Suppressor macrophage treated with lipopolysaccharide for 4 hours (primary cell): Measurements from ENCODE around the gene CYP1B1.
A peak's percentile ranks its signal among the peaks of the same experiment; 100 is the strongest.
"Not testable (repeated sequence)": the region's sequence is repeated elsewhere in the genome, so short reads cannot be mapped to it uniquely, and the experiment has no call there.

ENCODE experiments used
- DNase-seq: peaks from one replicate; pipeline ENCODE4 v3.0.0-alpha.2; 2020

The CYP1B1 gene

GRCh38 chr2:38030635-38031355 lies 45.2 kb downstream of the CYP1B1 start:
- DNase-seq = peak; percentile 58

- DNase-seq = no peak
Observed at GRCh38 chr2:38029512-38029911, 46.4 kb downstream of the CYP1B1 start.

GRCh38 chr2:38028829-38029228 lies 47.1 kb downstream of the CYP1B1 start:
- DNase-seq = no peak

- DNase-seq = no peak
Observed at GRCh38 chr2:38026846-38027245, 49.1 kb downstream of the CYP1B1 start.

- DNase-seq = no peak
Observed at GRCh38 chr2:38021589-38021988, 54.4 kb downstream of the CYP1B1 start.

- DNase-seq = not testable (repeated sequence)
Observed at GRCh38 chr2:38020359-38021069, 55.4 kb downstream of the CYP1B1 start.

GRCh38 chr2:38017836-38018235 lies 58.1 kb downstream of the CYP1B1 start:
- DNase-seq = no peak
